K562 treated with DMSO at 1 percent for 12 hours (cell line): ENCODE results near the gene NBDY. TPM values are rescaled to one million over a fixed set of nuclear protein-coding genes. Genes with fewer than 3 reads are reported as not detected.

Source experiments
- total RNA-seq: library from RNA; unstranded; fragments of 300-600 nt; gene quantifications from 2 replicates; pipeline ENCODE4 v1.2.3, GENCODE V29; 2022; ENCODE audit not compliant: insufficient read depth

NBDY gene
- total RNA-seq: 8.2 and 8.4 TPM in 2 replicates

GRCh38 chrX:56729152-56729850 lies at the start of gene NBDY:
TSS of gene NBDY (plus strand) at chrX:56729243. CDS start at chrX:56729354, 111 bp downstream.

Other genes with a start within 250 kb of the NBDY start
- 5.5 and 16.9 TPM in 2 replicates for gene UBQLN2, start 165.6 kb upstream of the NBDY start, total RNA-seq